Measurements from ENCODE around the gene ZNF385B.

Gene ZNF385B

GRCh38 chr2:179467111-179467510, 394.3 kb downstream of the ZNF385B start (continued):
- no peak for TF ChIP-seq ZNF610 (tag by site-specific recombination; IDR thresholded peaks at IDR 0.05; ENCODE audit: borderline replicate concordance)
- no peak for TF ChIP-seq KLF9 (tag by site-specific recombination; IDR thresholded peaks at IDR 0.05; ENCODE audit: low read depth)
- no peak for TF ChIP-seq ZNF391 (tag by site-specific recombination; IDR thresholded peaks at IDR 0.05; ENCODE audit: borderline replicate concordance, low read depth)
- TF ChIP-seq ZNF140 (tag by site-specific recombination; IDR thresholded peaks at IDR 0.05) = no peak
- TF ChIP-seq ZNF510 (tag by site-specific recombination; IDR thresholded peaks at IDR 0.05; ENCODE audit: insufficient replicate concordance) = no peak
- no peak for TF ChIP-seq ZBTB1 (tag by site-specific recombination; IDR thresholded peaks at IDR 0.05)
- no peak for TF ChIP-seq FEZF1 (tag by site-specific recombination; IDR thresholded peaks at IDR 0.05)
- TF ChIP-seq ZXDB (tag by site-specific recombination; IDR thresholded peaks at IDR 0.05) = no peak
- TF ChIP-seq KLF16 (tag by site-specific recombination; IDR thresholded peaks at IDR 0.05) = no peak

GRCh38 chr2:179461420-179461819, 400.0 kb downstream of the ZNF385B start:
- H3K4me3 ChIP-seq (ENCODE audit: low read depth, low read length) = no peak overlapping the region
- no peaks in the 10 kb centered on the region for H3K9me3 ChIP-seq (ENCODE audit: control insufficient read depth, insufficient read depth, low read depth, low read length)
- no peak overlapping the region for H3K27ac ChIP-seq (ENCODE audit: extremely low read depth, low read depth, low read length)
- CTCF ChIA-PET = no interaction called here
- no peaks in the 10 kb centered on the region for H3K4me1 ChIP-seq (ENCODE audit: control insufficient read depth, insufficient read depth, low read length)
- POLR2A ChIA-PET = no interaction called here
- TF ChIP-seq ZEB2 (tag by site-specific recombination; IDR thresholded peaks at IDR 0.05) = no peak
- no peak for TF ChIP-seq ZNF48 (tag by site-specific recombination; IDR thresholded peaks at IDR 0.05)
- no peak for TF ChIP-seq ZNF670 (tag by site-specific recombination; IDR thresholded peaks at IDR 0.05; ENCODE audit: low read depth)
- peak; percentile 17; the same call in 1 of the 2 replicates for TF ChIP-seq HIC1 (tag by site-specific recombination; IDR thresholded peaks at IDR 0.05)
- TF ChIP-seq WT1 (tag by site-specific recombination; IDR thresholded peaks at IDR 0.05) = no peak
- peak; percentile 68 for TF ChIP-seq ZNF366 (tag by site-specific recombination; conservative IDR thresholded peaks at IDR 0.05)
- no peak for TF ChIP-seq MEIS1 (CRISPR knock-in tag; IDR thresholded peaks at IDR 0.05; ENCODE audit: borderline replicate concordance)
- TF ChIP-seq ZNF398 (tag by site-specific recombination; IDR thresholded peaks at IDR 0.05) = 0 out of 2 replicates have a peak, but pooled peaks have one; percentile 8
- no peak for TF ChIP-seq ZBTB8A (tag by site-specific recombination; IDR thresholded peaks at IDR 0.05)
- no peak for TF ChIP-seq AEBP2 (tag by site-specific recombination; IDR thresholded peaks at IDR 0.05; ENCODE audit: borderline replicate concordance)
- TF ChIP-seq ZNF544 (tag by site-specific recombination; IDR thresholded peaks at IDR 0.05) = no peak
- TF ChIP-seq FEZF1 (tag by site-specific recombination; IDR thresholded peaks at IDR 0.05) = no peak
- TF ChIP-seq ATF2 (tag by site-specific recombination; IDR thresholded peaks at IDR 0.05; ENCODE audit: low read depth) = peak; percentile 17; the same call in 1 of the 2 replicates
- no peaks in the 10 kb centered on the region for H3K36me3 ChIP-seq (ENCODE audit: control insufficient read depth in 2 of 2, insufficient read depth in 1 of 2, low read length in 2 of 2)
